NCI-H2196 treated with DMSO at 0.1 percent for 48 hours (cell line): ENCODE results near the gene OR2AG2.
A peak's percentile ranks its signal among the peaks of the same experiment; 100 is the strongest.
"Not testable (repeated sequence)": the region's sequence is repeated elsewhere in the genome, so short reads cannot be mapped to it uniquely, and the experiment has no call there.

Experiments used
- DNase-seq: peaks from one replicate; lab custom pipeline; 2025; ENCODE audit not compliant: unreplicated experiment; lab: John Stamatoyannopoulos, UW

Gene OR2AG2, protein sequence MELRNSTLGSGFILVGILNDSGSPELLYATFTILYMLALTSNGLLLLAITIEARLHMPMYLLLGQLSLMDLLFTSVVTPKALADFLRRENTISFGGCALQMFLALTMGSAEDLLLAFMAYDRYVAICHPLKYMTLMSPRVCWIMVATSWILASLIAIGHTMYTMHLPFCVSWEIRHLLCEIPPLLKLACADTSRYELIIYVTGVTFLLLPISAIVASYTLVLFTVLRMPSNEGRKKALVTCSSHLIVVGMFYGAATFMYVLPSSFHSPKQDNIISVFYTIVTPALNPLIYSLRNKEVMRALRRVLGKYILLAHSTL

DNA sequence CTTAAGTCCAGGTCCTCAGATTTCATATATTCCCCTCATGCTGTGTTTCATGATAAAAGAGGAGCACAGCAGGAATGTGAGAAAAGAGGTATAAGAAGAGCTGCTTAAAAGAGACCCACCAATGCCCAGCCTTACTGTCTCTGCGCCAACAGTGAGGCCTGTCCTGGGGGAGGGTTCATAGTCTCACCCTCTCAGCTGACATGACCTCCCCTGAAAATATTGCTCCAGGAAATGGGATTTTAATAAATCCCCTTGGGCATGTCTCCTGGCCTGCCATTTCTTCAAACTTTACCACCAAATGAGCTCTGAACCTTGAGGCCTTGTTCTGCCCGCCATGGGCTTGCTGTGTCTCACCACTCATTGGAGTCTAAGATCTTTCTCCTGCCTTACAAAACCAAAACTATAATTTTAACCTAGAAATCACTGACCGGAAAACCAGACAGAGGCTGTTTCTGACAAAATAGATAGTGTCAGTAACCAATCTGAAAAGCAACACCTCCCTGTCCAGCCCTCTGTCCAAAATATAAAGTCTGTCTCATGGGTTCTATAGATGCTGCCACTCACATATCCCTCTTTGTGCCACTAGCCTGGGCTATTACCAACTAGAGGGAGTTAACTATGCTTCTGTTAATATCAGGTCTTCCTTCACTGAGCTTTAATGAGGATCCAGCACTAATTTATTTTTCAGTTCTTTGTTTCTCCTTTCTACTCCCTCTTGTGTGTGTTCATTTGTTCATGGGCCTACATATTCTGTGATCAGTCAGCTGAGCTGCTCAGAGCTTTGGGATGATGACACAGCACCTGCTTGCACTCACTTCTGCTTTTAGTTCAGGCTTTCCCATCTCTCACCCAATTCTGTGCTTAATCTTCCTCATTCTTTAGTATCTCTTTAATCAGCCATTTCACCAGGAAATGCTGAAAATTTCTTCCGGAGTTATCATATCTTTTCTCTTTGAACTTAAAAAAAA, at the start of gene OR2AG2:
OR2AG2 (minus strand) TSS at position 51 of the 968 bp plus-strand sequence. CDS start 3,019 bp downstream, outside the sequence.
- DNase-seq: no peak

GRCh38 chr11:6818967-6819366, 47.2 kb upstream of the OR2AG2 start:
- DNase-seq: no peak

DNA sequence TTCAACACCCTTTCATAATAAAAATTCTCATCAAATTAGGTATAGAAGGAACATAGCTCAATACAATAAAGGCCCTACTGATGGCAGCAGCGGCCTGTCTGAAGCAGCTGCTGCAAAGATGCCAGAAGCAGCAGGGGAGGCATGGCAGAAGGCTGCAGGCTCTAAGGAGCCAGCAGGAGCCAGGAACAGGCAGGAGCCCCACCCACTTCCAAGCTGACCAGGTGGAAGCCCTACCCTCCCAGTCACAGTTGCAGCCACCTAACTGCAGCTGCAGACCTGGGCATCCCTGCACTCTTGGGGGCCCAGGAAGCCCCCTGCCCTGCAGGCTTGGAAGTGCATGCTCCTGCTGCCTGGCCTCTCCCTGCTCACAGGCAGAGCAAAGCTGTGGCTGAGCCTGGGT, 45.9 kb upstream of the OR2AG2 start:
- DNase-seq: no peak

- no peak for DNase-seq
Measured at GRCh38 chr11:6813656-6814055, 41.9 kb upstream of the OR2AG2 start.

GRCh38 chr11:6812390-6813005, 40.7 kb upstream of the OR2AG2 start:
- peak; percentile 6 for DNase-seq

DNA sequence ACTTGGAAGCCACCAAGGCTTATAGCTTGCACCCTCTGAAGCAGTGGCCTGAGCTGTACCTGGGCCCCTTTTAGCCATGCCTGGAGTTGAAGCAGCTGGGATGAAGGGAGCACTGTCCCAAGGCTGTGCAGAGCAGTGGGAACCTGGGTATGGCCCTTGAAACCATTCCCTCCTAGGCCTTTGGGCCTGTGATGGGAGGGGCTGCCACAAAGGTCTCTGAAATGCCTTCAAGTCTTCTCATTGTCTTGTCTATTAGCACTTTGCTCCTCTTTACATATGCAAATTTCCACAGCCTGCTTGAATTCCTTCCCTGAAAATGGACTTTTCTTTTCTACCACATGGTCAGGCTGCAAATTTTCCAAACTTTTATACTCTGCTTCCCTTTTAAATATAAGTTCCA, 29.3 kb upstream of the OR2AG2 start:
- DNase-seq: not testable (repeated sequence)

DNA sequence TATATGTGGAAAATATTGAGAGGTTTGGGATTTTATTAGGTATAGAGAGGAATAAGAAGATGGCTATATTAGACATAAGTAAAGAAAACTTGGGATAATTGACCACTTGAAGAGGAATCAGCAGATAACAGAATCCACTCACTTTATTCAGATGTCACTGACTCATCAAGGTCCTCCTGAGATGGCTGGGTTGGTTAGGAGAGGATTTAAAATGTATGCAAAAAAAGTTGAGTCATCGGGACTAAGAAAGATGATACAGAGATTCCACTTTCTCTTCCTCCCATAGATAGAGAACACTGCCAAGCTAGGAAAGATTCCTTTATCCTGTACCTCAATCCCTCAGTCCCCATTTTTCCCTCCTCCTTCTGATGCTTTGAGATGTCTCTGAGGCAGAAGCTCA, 27.6 kb upstream of the OR2AG2 start, which contains the start of gene OR6A2:
OR6A2 (minus strand) TSS at position 288 of the 400 bp plus-strand sequence. CDS start 3,981 bp downstream, outside the sequence.
- DNase-seq: no peak

DNA sequence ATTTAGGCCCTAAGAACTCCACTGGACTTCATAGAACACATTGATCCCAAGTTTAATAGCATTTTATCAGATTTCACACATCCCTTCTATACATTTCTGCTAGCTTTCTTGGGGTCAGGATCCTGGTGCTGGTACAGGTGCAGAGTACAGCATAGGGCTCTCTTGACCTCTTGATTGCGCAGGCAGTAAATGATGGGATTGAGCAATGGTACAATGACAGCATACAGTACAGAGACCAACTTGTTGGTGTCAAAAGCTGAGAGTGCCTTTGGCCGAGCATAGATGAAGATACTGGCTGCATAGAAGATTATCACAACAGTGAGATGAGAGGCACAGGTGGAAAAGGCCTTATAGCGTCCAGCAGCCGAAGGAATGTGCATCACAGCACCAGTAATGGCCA, 22.9 kb upstream of the OR2AG2 start:
- DNase-seq: no peak

GRCh38 chr11:6790546-6790945, 18.8 kb upstream of the OR2AG2 start:
- no peak for DNase-seq

- no peak for DNase-seq
Measured at GRCh38 chr11:6782720-6783119, 10.9 kb upstream of the OR2AG2 start, which contains the start of gene OR2AG1. Gene OR2AG1 (plus strand): TSS chr11:6783020. CDS start chr11:6785038, 2,018 bp downstream.

- no peak for DNase-seq
Measured at GRCh38 chr11:6780829-6781228, 9.1 kb upstream of the OR2AG2 start.

- DNase-seq: no peak
Measured at GRCh38 chr11:6778518-6778917, 6.7 kb upstream of the OR2AG2 start.

GRCh38 chr11:6757373-6757967, 14.3 kb downstream of the OR2AG2 start:
- DNase-seq: peak; percentile 5

DNA sequence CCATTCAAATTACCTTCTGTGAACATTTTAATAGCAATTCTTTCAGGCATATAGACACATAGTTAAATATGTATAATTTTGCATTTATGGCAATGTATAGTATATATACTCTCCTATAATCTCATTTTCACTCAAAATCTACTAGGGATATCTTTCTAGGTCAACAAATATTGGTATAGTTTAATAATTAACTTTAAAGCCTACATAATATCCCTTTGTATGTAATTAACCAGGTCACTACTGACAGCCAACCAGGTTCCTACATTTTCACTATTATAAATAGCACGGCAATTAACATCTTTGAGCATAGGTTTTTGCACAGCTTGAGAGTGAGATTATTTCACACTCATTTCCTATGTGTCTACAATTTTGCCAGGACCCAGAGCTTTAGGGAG, 15.8 kb downstream of the OR2AG2 start:
- DNase-seq: no peak

GRCh38 chr11:6755303-6755952, 16.3 kb downstream of the OR2AG2 start:
- DNase-seq: no peak

GRCh38 chr11:6747097-6747668, 24.6 kb downstream of the OR2AG2 start:
- no peak for DNase-seq

GRCh38 chr11:6746626-6747025, 25.1 kb downstream of the OR2AG2 start:
- DNase-seq: no peak

- no peak for DNase-seq
Measured at GRCh38 chr11:6746086-6746618, 25.6 kb downstream of the OR2AG2 start.

DNA sequence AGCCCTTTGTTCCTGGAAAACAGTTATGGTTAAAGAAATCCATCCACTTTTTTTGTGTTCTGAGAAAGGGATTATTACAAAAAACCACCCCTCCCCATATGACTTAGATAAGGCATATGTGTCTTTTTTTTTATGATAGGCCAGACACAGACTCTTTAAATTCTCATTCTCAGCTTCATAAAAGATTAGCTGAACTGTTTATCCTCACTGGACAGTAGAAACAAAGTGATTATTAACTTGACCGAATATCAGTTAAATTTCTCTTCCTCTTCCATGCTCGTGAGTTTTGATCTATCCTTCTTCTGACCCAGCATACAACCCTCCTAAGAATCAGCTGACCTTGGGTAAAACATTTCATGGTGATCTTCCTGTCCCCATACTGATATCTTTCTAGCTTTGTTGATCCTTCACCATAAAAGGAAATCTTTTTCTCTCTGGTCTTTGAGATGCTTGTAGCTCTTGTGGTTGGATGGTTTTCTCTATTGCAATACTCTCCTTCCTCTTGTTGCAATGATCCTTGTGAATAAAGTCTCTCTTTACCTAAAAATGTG, 26.2 kb downstream of the OR2AG2 start:
- DNase-seq: no peak
